Kidney (tissue), 14 donors: ENCODE data around the gene DOK7. TPM values are rescaled to one million over a fixed set of nuclear protein-coding genes. Genes with fewer than 3 reads are reported as not detected.

Source experiments
- DNase-seq, 5 donors: peaks; one replicate each; pipeline ENCODE4 v3.0.0-alpha.2; 2013 to 2020
- FAIRE-seq: peaks from 2 replicates; lab custom pipeline; 2012; peaks lifted over from hg19 to GRCh38; lab: Jason Lieb, UNC
- H3K27ac ChIP-seq, 2 donors: one replicate each; pipeline ENCODE4 v1.7.0; 2013; ENCODE audit warnings: low read depth in 2 of 2, low read length in 2 of 2, inconsistent platforms in 1 of 2
- H3K27me3 ChIP-seq: one replicate; pipeline ENCODE4 v1.7.1; 2013; ENCODE audit warnings: low read length, inconsistent platforms; ENCODE audit not compliant: control insufficient read depth, insufficient read depth
- H3K36me3 ChIP-seq, 3 donors: one replicate each; pipeline versions ENCODE4 v1.7.0 to v1.7.1; 2013; ENCODE audit warnings: low read length in 3 of 3, control low read depth in 1 of 3, inconsistent platforms in 1 of 3; ENCODE audit not compliant: insufficient read depth in 3 of 3, control insufficient read depth in 2 of 3
- H3K4me1 ChIP-seq, 3 donors: one replicate each; pipeline versions ENCODE4 v1.7.0 to v1.7.1; 2013; ENCODE audit warnings: low read length in 3 of 3, inconsistent platforms in 1 of 3, low read depth in 1 of 3; ENCODE audit not compliant: control insufficient read depth in 2 of 3, insufficient read depth in 2 of 3
- H3K4me3 ChIP-seq, 3 donors: one replicate each; pipeline versions ENCODE4 v1.7.0 to v1.8.1; 2013; ENCODE audit warnings: low read length in 3 of 3, control low read depth in 1 of 3, inconsistent platforms in 1 of 3
- H3K9ac ChIP-seq, 3 donors: one replicate each; pipeline versions ENCODE4 v1.7.0 to v1.7.1; 2013; ENCODE audit warnings: low read length in 3 of 3, control low read depth in 1 of 3, inconsistent platforms in 1 of 3
- H3K9me3 ChIP-seq, 3 donors: one replicate each; pipeline versions ENCODE4 v1.7.0 to v1.7.1; 2013; ENCODE audit warnings: low read length in 3 of 3, control low read depth in 1 of 3, inconsistent platforms in 1 of 3; ENCODE audit not compliant: control insufficient read depth in 2 of 3, insufficient read depth in 1 of 3
- intact Hi-C: fragments of 100-400 bp; cut with DNase I; formaldehyde crosslinking; loops from one replicate; pipeline ENCODE4 v1.11.1; 2022
- polyA plus RNA-seq: library from polyadenylated mRNA; stranded (reverse); fragments of 350-450 nt; fragmentation: Illumina TruSeq; extraction: RNeasy Lipid Tissue Mini Kit (QIAGEN cat#74804); gene quantifications from one replicate; pipeline ENCODE4 v1.2.3, GENCODE V29; 2014; ENCODE audit warnings: low read depth, low replicate concordance; ENCODE audit not compliant: insufficient read depth
- total RNA-seq: library from RNA; stranded (reverse); fragmentation: NEBNext Ultra II Directional; extraction: Animal tissue kit (Norgen Biotek cat#: 25700); gene quantifications from one replicate; pipeline ENCODE4 v1.2.1, GENCODE V29; 2021
- TF ChIP-seq, protein P1 (sequence below): IDR thresholded peaks from 3 replicates; pipeline ENCODE4 v1.5.1; 2012; ENCODE audit warnings: mild to moderate bottlenecking, moderate library complexity, borderline replicate concordance; ENCODE audit not compliant: insufficient read depth; ENCODE audit errors: extremely low read depth
- donor health status: control.
- donor health status: control.
- donor health status: control.
- donor health status: control.
- donor health status: control.
- donor health status: DM: yes; HTN: yes; CAD: no.
- donor health status: Normal renal cell carcinoma (clear cell type).

DOK7 gene
- total and polyA plus RNA-seq, 2 donors from 2014 or later = 1.2 to 7.0 TPM

DNA sequence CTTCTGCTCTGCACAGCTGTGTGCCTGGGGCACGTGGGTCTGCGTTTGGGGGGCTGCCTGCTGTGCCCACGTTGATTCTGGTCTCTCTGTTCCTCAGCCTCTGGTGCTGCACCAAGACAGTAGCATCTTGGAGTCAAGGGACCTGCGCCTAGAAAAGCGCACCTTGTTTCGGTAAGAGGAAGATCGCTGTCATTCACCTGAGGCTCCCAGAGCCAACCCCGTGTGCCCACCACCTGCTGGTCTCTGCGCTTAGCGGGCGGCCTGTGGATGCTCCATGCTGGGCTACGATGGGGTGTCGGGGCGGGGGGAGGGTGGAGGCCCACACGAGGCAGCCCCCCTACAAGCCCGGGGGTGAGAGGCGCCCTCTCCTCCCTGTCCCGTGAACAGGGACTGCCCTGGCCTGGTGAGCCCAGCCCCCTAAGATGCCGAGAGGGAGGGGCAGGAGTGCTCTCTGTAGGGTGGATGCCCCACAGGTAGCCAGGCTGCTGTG is 40.3 kb upstream of the DOK7 start:
- H3K4me1 ChIP-seq = no peaks in the 10 kb centered on the region
- no peak for FAIRE-seq
- peaks cover 0 to 13% (median 9%) of the 10 kb centered on the region in 3 donors for H3K36me3 ChIP-seq
- TF ChIP-seq, protein P1, sequence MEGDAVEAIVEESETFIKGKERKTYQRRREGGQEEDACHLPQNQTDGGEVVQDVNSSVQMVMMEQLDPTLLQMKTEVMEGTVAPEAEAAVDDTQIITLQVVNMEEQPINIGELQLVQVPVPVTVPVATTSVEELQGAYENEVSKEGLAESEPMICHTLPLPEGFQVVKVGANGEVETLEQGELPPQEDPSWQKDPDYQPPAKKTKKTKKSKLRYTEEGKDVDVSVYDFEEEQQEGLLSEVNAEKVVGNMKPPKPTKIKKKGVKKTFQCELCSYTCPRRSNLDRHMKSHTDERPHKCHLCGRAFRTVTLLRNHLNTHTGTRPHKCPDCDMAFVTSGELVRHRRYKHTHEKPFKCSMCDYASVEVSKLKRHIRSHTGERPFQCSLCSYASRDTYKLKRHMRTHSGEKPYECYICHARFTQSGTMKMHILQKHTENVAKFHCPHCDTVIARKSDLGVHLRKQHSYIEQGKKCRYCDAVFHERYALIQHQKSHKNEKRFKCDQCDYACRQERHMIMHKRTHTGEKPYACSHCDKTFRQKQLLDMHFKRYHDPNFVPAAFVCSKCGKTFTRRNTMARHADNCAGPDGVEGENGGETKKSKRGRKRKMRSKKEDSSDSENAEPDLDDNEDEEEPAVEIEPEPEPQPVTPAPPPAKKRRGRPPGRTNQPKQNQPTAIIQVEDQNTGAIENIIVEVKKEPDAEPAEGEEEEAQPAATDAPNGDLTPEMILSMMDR = no peak
- H3K9me3 ChIP-seq = no peaks in the 10 kb centered on the region
- intact Hi-C loops = no loop called here
- peak in 1 of 5 donors; percentile 43 for DNase-seq
- H3K27ac ChIP-seq = no peak overlapping the region
- no peak overlapping the region for H3K9ac ChIP-seq
- H3K4me3 ChIP-seq = no peak overlapping the region
- no peaks in the 10 kb centered on the region for H3K27me3 ChIP-seq

DNA sequence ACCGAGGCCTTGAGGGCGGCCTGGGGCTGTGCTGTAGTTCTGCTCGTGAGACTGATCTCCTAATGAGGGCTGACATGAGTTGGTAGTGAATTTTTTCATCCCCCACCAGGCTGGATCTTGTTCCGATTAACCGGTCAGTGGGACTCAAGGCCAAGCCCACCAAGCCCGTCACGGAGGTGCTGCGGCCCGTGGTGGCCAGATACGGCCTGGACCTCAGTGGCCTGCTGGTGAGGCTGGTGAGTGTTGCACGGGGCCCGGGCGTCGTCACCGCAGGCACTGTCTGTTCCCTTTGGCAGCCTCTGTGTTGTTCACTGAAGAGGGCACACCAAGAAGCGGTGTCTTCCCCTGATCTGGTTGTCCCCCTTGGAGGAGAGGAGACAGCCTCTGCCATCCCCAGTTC is 39.7 kb upstream of the DOK7 start:
- FAIRE-seq = no peak
- no peaks in the 10 kb centered on the region for H3K9me3 ChIP-seq
- TF ChIP-seq, protein P1 = no peak
- no peak overlapping the region for H3K9ac ChIP-seq
- H3K27ac ChIP-seq = no peak overlapping the region
- H3K4me3 ChIP-seq = no peak overlapping the region
- intact Hi-C loops = no loop called here
- no peaks in the 10 kb centered on the region for H3K4me1 ChIP-seq
- H3K36me3 ChIP-seq = peaks cover 0 to 13% (median 4%) of the 10 kb centered on the region in 3 donors
- H3K27me3 ChIP-seq = no peaks in the 10 kb centered on the region
- DNase-seq = no peak

DNA sequence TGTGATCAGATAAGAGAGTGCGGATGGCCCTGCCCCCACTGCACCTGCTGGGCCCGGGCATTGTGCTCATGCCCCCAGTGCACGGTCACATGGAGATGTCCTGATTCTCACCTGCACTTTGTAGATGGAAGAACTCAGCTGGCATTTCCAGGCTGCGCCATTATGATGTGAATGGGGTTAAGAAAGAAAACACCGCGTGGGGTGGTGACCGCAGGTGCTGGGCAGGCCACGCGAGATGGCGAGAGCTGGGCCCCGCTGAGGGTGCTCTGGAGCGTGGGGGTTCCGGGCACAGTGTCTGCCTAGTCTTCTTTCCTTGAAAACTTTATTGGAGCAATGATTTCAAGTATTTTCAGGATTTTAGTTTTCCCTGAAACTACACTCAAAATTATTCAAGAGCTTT is 39.2 kb upstream of the DOK7 start:
- TF ChIP-seq, protein P1 = no peak
- Histone ChIP-seq H3K36me3 (peaks cover 0 to 13% (median 3%) of the 10 kb centered on the region in 3 donors), H3K9me3 (no peaks in the 10 kb centered on the region), H3K9ac (no peak overlapping the region), H3K4me1 (no peaks in the 10 kb centered on the region), H3K4me3 (no peak overlapping the region), H3K27ac (no peak overlapping the region), H3K27me3 (no peaks in the 10 kb centered on the region)
- intact Hi-C loops = no loop called here
- DNase-seq (no peak), FAIRE-seq (no peak)
